ENCODE results near the gene TMEM134.

Gene TMEM134

GRCh38 chr11:67456068-67456705, 12.9 kb downstream of the TMEM134 start:
- DNase-seq, result no peak

- DNase-seq, result no peak
Measured at GRCh38 chr11:67455054-67455453, 14.0 kb downstream of the TMEM134 start, which contains the start of gene CABP4. TSS of gene CABP4 (plus strand) at chr11:67455354. CDS start at chr11:67455424, 70 bp downstream.

GRCh38 chr11:67453816-67454732, 15.0 kb downstream of the TMEM134 start:
- DNase-seq, result no peak

GRCh38 chr11:67452141-67452952, 16.7 kb downstream of the TMEM134 start, which contains the start of gene GPR152:
TSS of gene GPR152 (minus strand) at chr11:67452729. CDS start at chr11:67452724, 5 bp downstream.
- no peak for DNase-seq

GRCh38 chr11:67451658-67451976, 17.4 kb downstream of the TMEM134 start:
- no peak for DNase-seq

- no peak for DNase-seq
Measured at GRCh38 chr11:67450796-67451657, 18.0 kb downstream of the TMEM134 start.

GRCh38 chr11:67449116-67449844, 19.8 kb downstream of the TMEM134 start:
- DNase-seq, result peak; percentile 24

GRCh38 chr11:67448220-67448609, 20.8 kb downstream of the TMEM134 start:
- no peak for DNase-seq

GRCh38 chr11:67445515-67445914, 23.5 kb downstream of the TMEM134 start:
- DNase-seq, result no peak

- DNase-seq, result no peak
Measured at GRCh38 chr11:67442504-67443404, 26.3 kb downstream of the TMEM134 start.

GRCh38 chr11:67441731-67442351, 27.2 kb downstream of the TMEM134 start:
- DNase-seq, result no peak

GRCh38 chr11:67441098-67441563, 27.9 kb downstream of the TMEM134 start:
- no peak for DNase-seq

- no peak for DNase-seq
Measured at GRCh38 chr11:67440229-67441097, 28.6 kb downstream of the TMEM134 start.

GRCh38 chr11:67439321-67440228, 29.5 kb downstream of the TMEM134 start:
- DNase-seq, result no peak

GRCh38 chr11:67438158-67438902, 30.7 kb downstream of the TMEM134 start:
- no peak for DNase-seq

- no peak for DNase-seq
Measured at GRCh38 chr11:67437809-67438157, 31.3 kb downstream of the TMEM134 start.
